Neural cell (in vitro differentiated cells): ENCODE results near the gene RARS2. TPM values are rescaled to one million over a fixed set of nuclear protein-coding genes. Genes with fewer than 3 reads are reported as not detected.

Source experiments
- H2AFZ ChIP-seq: fragments of 200-600, 300-800 bp; sonication (generic), shearing (Covaris generic); 2 replicates; pipeline ENCODE4 v1.6.0; 2014; ENCODE audit warnings: low read depth, mild to moderate bottlenecking, antibody characterized with exemption, low read length, moderate library complexity
- H3F3A ChIP-seq: fragments of 200-600 bp; shearing (Covaris generic); 2 replicates; pipeline ENCODE4 v1.6.1; 2016; ENCODE audit warnings: mild to moderate bottlenecking, moderate library complexity, mixed read lengths, antibody characterized with exemption, low read length; ENCODE audit not compliant: insufficient read depth, poor library complexity, severe bottlenecking
- H3K27ac ChIP-seq: fragments of 200-600, 300-800 bp; sonication (generic), shearing (Covaris generic); 2 replicates; pipeline ENCODE4 v1.5.1; 2014; ENCODE audit warnings: mild to moderate bottlenecking, low read length, moderate library complexity
- H3K27me3 ChIP-seq: fragments of 300-800, 200-600 bp; sonication (generic), shearing (Covaris generic); 2 replicates; pipeline ENCODE4 v1.6.0; 2014; ENCODE audit warnings: mild to moderate bottlenecking, low read depth, low read length, moderate library complexity; ENCODE audit not compliant: insufficient read depth
- H3K36me3 ChIP-seq: fragments of 300-800, 200-600 bp; sonication (generic), shearing (Covaris generic); 2 replicates; pipeline ENCODE4 v1.5.1; 2014; ENCODE audit warnings: mild to moderate bottlenecking, antibody characterized with exemption, low read length, moderate library complexity; ENCODE audit not compliant: insufficient read depth
- H3K4me2 ChIP-seq: fragments of 300-800, 200-600 bp; sonication (generic), shearing (Covaris generic); 2 replicates; pipeline ENCODE4 v1.6.0; 2014; ENCODE audit warnings: mild to moderate bottlenecking, low read length
- H3K4me3 ChIP-seq: fragments of 300-800, 200-600 bp; sonication (generic), shearing (Covaris generic); 2 replicates; pipeline ENCODE4 v1.5.1; 2014; ENCODE audit warnings: mild to moderate bottlenecking, low read length, moderate library complexity
- H3K79me2 ChIP-seq: fragments of 200-600 bp; shearing (Covaris generic); replicated peaks from 2 replicates; pipeline ENCODE4 v1.6.0; 2014; ENCODE audit warnings: mild to moderate bottlenecking, low read length, moderate library complexity; ENCODE audit not compliant: insufficient read depth
- H3K9ac ChIP-seq: fragments of 300-800, 200-600 bp; sonication (generic), shearing (Covaris generic); 2 replicates; pipeline ENCODE4 v1.6.1; 2016; ENCODE audit warnings: mild to moderate bottlenecking, low read length, mixed read lengths
- H3K9me2 ChIP-seq: fragments of 200-600 bp; shearing (Covaris generic); 2 replicates; pipeline ENCODE4 v1.6.1; 2016; ENCODE audit warnings: mild to moderate bottlenecking, low read length, mixed read lengths; ENCODE audit not compliant: insufficient read depth
- H3K9me3 ChIP-seq: fragments of 200-600, 300-800 bp; sonication (generic), shearing (Covaris generic); 2 replicates; pipeline ENCODE4 v1.6.1; 2016; ENCODE audit warnings: mild to moderate bottlenecking, mixed run types, low read length, moderate library complexity, mixed read lengths
- H4K20me1 ChIP-seq: fragments of 200-600 bp; shearing (Covaris generic); 2 replicates; pipeline ENCODE4 v1.6.1; 2016; ENCODE audit warnings: mild to moderate bottlenecking, mixed run types; ENCODE audit not compliant: insufficient read depth
- EP300 ChIP-seq: fragments of 450-650 bp; conservative IDR thresholded peaks from 2 replicates; pipeline ENCODE4 v1.6.1; 2014; ENCODE audit warnings: antibody characterized with exemption, mild to moderate bottlenecking, moderate library complexity; ENCODE audit not compliant: poor library complexity, severe bottlenecking
- EZH2 ChIP-seq: fragments of 200-600, 300-800 bp; shearing (Covaris generic), sonication (generic); IDR thresholded peaks from 2 replicates; pipeline ENCODE4 v1.6.1; 2014; ENCODE audit warnings: antibody characterized with exemption, low read length, borderline replicate concordance, mild to moderate bottlenecking; ENCODE audit not compliant: insufficient read depth, poor library complexity, severe bottlenecking
- MXI1 ChIP-seq: fragments of 450-650 bp; conservative IDR thresholded peaks from 2 replicates; pipeline ENCODE4 v1.6.1; 2014; ENCODE audit warnings: antibody characterized with exemption, mild to moderate bottlenecking; ENCODE audit not compliant: poor library complexity, severe bottlenecking
- POLR2AphosphoS5 ChIP-seq: IDR thresholded peaks from 2 replicates; pipeline ENCODE4 v1.6.1; 2012
- RAD21 ChIP-seq: fragments of 450-650 bp; conservative IDR thresholded peaks from 2 replicates; pipeline ENCODE4 v1.6.1; 2014; ENCODE audit warnings: antibody characterized with exemption, mild to moderate bottlenecking, moderate library complexity
- SMC3 ChIP-seq: fragments of 450-650 bp; conservative IDR thresholded peaks from 2 replicates; pipeline ENCODE4 v1.6.1; 2014; ENCODE audit warnings: antibody characterized with exemption, mild to moderate bottlenecking, moderate library complexity; ENCODE audit not compliant: poor library complexity
- TAF1 ChIP-seq: IDR thresholded peaks from 2 replicates; pipeline ENCODE4 v1.6.1; 2012; ENCODE audit warnings: low read depth
- polyA plus RNA-seq: library from polyadenylated mRNA; depleted of rRNA; stranded (reverse); fragments of >200 nt; gene quantifications from 2 replicates; pipeline ENCODE4 v1.2.3, GENCODE V29; 2014
- TF ChIP-seq, protein P1 (sequence below): IDR thresholded peaks from 2 replicates; pipeline ENCODE4 v1.6.1; 2012; ENCODE audit warnings: borderline replicate concordance
- TF ChIP-seq, protein P2 (sequence below): fragments of 450-650 bp; IDR thresholded peaks from 2 replicates; pipeline ENCODE4 v1.5.1; 2014; ENCODE audit warnings: antibody characterized with exemption, mild to moderate bottlenecking, moderate library complexity; ENCODE audit not compliant: poor library complexity, severe bottlenecking

The RARS2 gene
- polyA plus RNA-seq, 1 donor from 2014 or later = 50.4 TPM

DNA sequence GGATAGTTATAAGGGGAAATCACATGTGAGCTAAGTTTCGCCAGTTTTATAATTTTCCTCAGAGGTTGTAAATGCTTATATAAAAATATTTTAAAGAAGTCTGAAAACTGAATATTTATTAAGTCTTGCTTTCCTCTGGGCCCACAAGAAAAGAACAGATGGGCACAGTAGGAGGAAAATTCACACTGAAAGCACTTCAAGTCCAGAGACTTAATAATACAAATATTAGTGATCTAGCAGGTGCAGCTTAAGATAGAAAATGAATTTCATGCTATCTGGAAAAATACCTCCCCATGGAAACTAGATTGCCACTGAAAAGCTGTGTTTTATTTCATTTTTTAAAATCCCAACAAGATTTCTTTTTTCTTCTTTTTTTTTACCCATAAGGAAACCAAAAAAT, 47.3 kb upstream of the RARS2 start:
- peaks cover 9% of the 10 kb centered on the region for H3K36me3 ChIP-seq
- H3K79me2 ChIP-seq = no peaks in the 10 kb centered on the region
- no peaks in the 10 kb centered on the region for H3K9me2 ChIP-seq
- H3K9ac ChIP-seq = no peak overlapping the region
- H4K20me1 ChIP-seq = no peaks in the 10 kb centered on the region
- H3F3A ChIP-seq = no peaks in the 10 kb centered on the region
- no peak overlapping the region for H3K4me3 ChIP-seq
- TF ChIP-seq, protein P1, sequence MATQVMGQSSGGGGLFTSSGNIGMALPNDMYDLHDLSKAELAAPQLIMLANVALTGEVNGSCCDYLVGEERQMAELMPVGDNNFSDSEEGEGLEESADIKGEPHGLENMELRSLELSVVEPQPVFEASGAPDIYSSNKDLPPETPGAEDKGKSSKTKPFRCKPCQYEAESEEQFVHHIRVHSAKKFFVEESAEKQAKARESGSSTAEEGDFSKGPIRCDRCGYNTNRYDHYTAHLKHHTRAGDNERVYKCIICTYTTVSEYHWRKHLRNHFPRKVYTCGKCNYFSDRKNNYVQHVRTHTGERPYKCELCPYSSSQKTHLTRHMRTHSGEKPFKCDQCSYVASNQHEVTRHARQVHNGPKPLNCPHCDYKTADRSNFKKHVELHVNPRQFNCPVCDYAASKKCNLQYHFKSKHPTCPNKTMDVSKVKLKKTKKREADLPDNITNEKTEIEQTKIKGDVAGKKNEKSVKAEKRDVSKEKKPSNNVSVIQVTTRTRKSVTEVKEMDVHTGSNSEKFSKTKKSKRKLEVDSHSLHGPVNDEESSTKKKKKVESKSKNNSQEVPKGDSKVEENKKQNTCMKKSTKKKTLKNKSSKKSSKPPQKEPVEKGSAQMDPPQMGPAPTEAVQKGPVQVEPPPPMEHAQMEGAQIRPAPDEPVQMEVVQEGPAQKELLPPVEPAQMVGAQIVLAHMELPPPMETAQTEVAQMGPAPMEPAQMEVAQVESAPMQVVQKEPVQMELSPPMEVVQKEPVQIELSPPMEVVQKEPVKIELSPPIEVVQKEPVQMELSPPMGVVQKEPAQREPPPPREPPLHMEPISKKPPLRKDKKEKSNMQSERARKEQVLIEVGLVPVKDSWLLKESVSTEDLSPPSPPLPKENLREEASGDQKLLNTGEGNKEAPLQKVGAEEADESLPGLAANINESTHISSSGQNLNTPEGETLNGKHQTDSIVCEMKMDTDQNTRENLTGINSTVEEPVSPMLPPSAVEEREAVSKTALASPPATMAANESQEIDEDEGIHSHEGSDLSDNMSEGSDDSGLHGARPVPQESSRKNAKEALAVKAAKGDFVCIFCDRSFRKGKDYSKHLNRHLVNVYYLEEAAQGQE = no peak
- TF ChIP-seq RAD21 = no peak
- TF ChIP-seq, protein P2, sequence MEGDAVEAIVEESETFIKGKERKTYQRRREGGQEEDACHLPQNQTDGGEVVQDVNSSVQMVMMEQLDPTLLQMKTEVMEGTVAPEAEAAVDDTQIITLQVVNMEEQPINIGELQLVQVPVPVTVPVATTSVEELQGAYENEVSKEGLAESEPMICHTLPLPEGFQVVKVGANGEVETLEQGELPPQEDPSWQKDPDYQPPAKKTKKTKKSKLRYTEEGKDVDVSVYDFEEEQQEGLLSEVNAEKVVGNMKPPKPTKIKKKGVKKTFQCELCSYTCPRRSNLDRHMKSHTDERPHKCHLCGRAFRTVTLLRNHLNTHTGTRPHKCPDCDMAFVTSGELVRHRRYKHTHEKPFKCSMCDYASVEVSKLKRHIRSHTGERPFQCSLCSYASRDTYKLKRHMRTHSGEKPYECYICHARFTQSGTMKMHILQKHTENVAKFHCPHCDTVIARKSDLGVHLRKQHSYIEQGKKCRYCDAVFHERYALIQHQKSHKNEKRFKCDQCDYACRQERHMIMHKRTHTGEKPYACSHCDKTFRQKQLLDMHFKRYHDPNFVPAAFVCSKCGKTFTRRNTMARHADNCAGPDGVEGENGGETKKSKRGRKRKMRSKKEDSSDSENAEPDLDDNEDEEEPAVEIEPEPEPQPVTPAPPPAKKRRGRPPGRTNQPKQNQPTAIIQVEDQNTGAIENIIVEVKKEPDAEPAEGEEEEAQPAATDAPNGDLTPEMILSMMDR = no peak
- TF ChIP-seq SMC3 = no peak
- TF ChIP-seq TAF1 = no peak
- TF ChIP-seq MXI1 = no peak
- TF ChIP-seq EZH2 = no peak
- TF ChIP-seq EP300 = no peak
- TF ChIP-seq POLR2AphosphoS5 = no peak
- no peak overlapping the region for H2AFZ ChIP-seq
- H3K4me2 ChIP-seq = no peak overlapping the region
- no peaks in the 10 kb centered on the region for H3K27me3 ChIP-seq
- no peak overlapping the region for H3K27ac ChIP-seq
- no peaks in the 10 kb centered on the region for H3K9me3 ChIP-seq

DNA sequence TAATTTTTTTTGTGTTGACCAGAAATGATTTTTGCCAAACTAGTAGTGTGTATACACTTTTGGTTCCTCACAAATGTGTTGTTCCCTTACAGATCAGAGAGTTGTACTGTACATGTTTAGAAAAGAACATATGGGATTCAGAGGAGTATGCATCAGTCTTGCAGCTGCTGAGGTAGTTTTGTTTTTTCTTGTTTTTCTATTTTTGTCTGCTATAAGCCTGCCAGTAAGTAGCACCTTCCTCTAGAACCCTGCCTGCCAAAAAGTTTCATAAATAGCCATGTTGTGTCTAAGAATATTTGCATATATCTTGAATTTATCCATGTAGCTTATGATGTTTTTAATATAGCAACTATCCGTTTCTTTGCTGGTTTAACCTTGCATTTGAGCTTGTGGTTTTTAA, 46.5 kb upstream of the RARS2 start:
- no peak overlapping the region for H3K4me3 ChIP-seq
- no peak overlapping the region for H2AFZ ChIP-seq
- no peaks in the 10 kb centered on the region for H3F3A ChIP-seq
- TF ChIP-seq, protein P1 = no peak
- TF ChIP-seq POLR2AphosphoS5 (no peak), SMC3 (no peak), MXI1 (no peak), EZH2 (no peak), RAD21 (no peak), EP300 (no peak), TAF1 (no peak)
- TF ChIP-seq, protein P2 = no peak
- H3K27ac ChIP-seq = no peak overlapping the region
- no peaks in the 10 kb centered on the region for H3K9me2 ChIP-seq
- no peaks in the 10 kb centered on the region for H3K27me3 ChIP-seq
- H3K9ac ChIP-seq = no peak overlapping the region
- H3K4me2 ChIP-seq = no peak overlapping the region
- H3K36me3 ChIP-seq = peaks cover 9% of the 10 kb centered on the region
- no peaks in the 10 kb centered on the region for H3K9me3 ChIP-seq
- H3K79me2 ChIP-seq = no peaks in the 10 kb centered on the region
- no peaks in the 10 kb centered on the region for H4K20me1 ChIP-seq
